Keratinocyte (primary cell): Measurements from ENCODE around the gene FAM20C. TPM values are rescaled to one million over a fixed set of nuclear protein-coding genes. Genes with fewer than 3 reads are reported as not detected.
"Not testable (repeated sequence)": the region's sequence is repeated elsewhere in the genome, so short reads cannot be mapped to it uniquely, and the experiment has no call there.

Source experiments
- DNase-seq: peaks from one replicate; pipeline ENCODE4 v3.0.0-alpha.2; 2011; ENCODE audit warnings: low read depth, missing footprints, low spot score
- FAIRE-seq: peaks from 2 replicates; lab custom pipeline; 2011; peaks lifted over from hg19 to GRCh38; lab: Jason Lieb, UNC
- H2AFZ ChIP-seq: 2 replicates; pipeline ENCODE4 v1.6.0; 2012; ENCODE audit warnings: low read length, control low read depth, inconsistent platforms; ENCODE audit not compliant: control insufficient read depth
- H3K27ac ChIP-seq: 2 replicates; pipeline ENCODE4 v1.5.1; 2011; ENCODE audit warnings: low read length; ENCODE audit not compliant: control insufficient read depth, insufficient read depth
- H3K27me3 ChIP-seq: 3 replicates; pipeline ENCODE4 v1.6.0; 2011; ENCODE audit warnings: low read length; ENCODE audit not compliant: control insufficient read depth, insufficient read depth; ENCODE audit errors: extremely low read depth
- H3K36me3 ChIP-seq, 2 experiments: 2 replicates in 1 of 2; 3 replicates in 1 of 2; pipeline ENCODE4 v1.5.1; 2011; ENCODE audit warnings: low read length in 2 of 2, mild to moderate bottlenecking in 1 of 2; ENCODE audit not compliant: control insufficient read depth in 2 of 2, insufficient read depth in 2 of 2; ENCODE audit errors: extremely low read depth in 1 of 2
- H3K4me1 ChIP-seq: 3 replicates; pipeline ENCODE4 v1.5.1; 2011; ENCODE audit warnings: low read length; ENCODE audit not compliant: control insufficient read depth, insufficient read depth; ENCODE audit errors: extremely low read depth
- H3K4me2 ChIP-seq: 3 replicates; pipeline ENCODE4 v1.6.0; 2011; ENCODE audit warnings: low read depth, low read length; ENCODE audit not compliant: control insufficient read depth, insufficient read depth; ENCODE audit errors: extremely low read depth
- H3K4me3 ChIP-seq, 3 experiments: fragments of 200-600 bp in 1 of 3; sonication (generic) in 1 of 3; 2 replicates in 2 of 3; 3 replicates in 1 of 3; pipeline ENCODE4 v1.5.1; 2011 to 2016; ENCODE audit warnings: low read length in 3 of 3, mild to moderate bottlenecking in 3 of 3, control low read depth in 2 of 3, inconsistent platforms in 1 of 3, low read depth in 1 of 3, mixed read lengths in 1 of 3, mixed run types in 1 of 3, moderate library complexity in 1 of 3; ENCODE audit not compliant: control insufficient read depth in 2 of 3, insufficient read depth in 2 of 3; ENCODE audit errors: extremely low read depth in 1 of 3
- H3K79me2 ChIP-seq: 2 replicates; pipeline ENCODE4 v1.6.0; 2012; ENCODE audit warnings: low read length; ENCODE audit not compliant: control insufficient read depth, insufficient read depth
- H3K9ac ChIP-seq: 3 replicates; pipeline ENCODE4 v1.6.0; 2011; ENCODE audit warnings: low read length; ENCODE audit not compliant: control insufficient read depth, insufficient read depth; ENCODE audit errors: extremely low read depth
- H3K9me1 ChIP-seq: 3 replicates; pipeline ENCODE4 v1.6.0; 2011; ENCODE audit warnings: low read length; ENCODE audit not compliant: control insufficient read depth, insufficient read depth; ENCODE audit errors: extremely low read depth
- H3K9me3 ChIP-seq: 2 replicates; pipeline ENCODE4 v1.5.1; 2012; ENCODE audit warnings: low read depth, low read length; ENCODE audit not compliant: control insufficient read depth
- H4K20me1 ChIP-seq: 3 replicates; pipeline ENCODE4 v1.6.0; 2011; ENCODE audit warnings: low read length; ENCODE audit not compliant: control insufficient read depth, insufficient read depth; ENCODE audit errors: extremely low read depth
- CTCF ChIP-seq, 3 experiments: IDR thresholded peaks in 1 of 3; conservative IDR thresholded peaks in 1 of 3; optimal IDR thresholded peaks in 1 of 3; 2 replicates in 2 of 3; 3 replicates in 1 of 3; pipeline versions ENCODE3 to v1.5.1; 2011; ENCODE audit warnings: low read length in 3 of 3, mild to moderate bottlenecking in 3 of 3, moderate library complexity in 2 of 3, control low read depth in 1 of 3, inconsistent platforms in 1 of 3; ENCODE audit not compliant: insufficient read depth in 2 of 3; ENCODE audit errors: extremely low read depth in 1 of 3
- EZH2 ChIP-seq: IDR thresholded peaks from one replicate; pipeline ENCODE4 v1.6.1; 2012; ENCODE audit warnings: inconsistent platforms, mild to moderate bottlenecking, low read length, moderate library complexity
- dilution Hi-C: fragments of 300-500 bp; cut with MboI; formaldehyde crosslinking; loops from one replicate; pipeline ENCODE4 v1.7.0; 2020; ENCODE audit warnings: low sequenced_read_pairs; ENCODE audit not compliant: extremely low pct_ligation_motif_present
- polyA plus RNA-seq, 5 experiments: library from polyadenylated mRNA; depleted of rRNA in 3 of 5; stranded (reverse) in 3 of 5; stranded (forward) in 1 of 5; unstranded in 1 of 5; fragments of >200 nt; gene quantifications; 1 replicate in 1 of 5; 2 replicates in 3 of 5; 3 replicates in 1 of 5; pipeline versions ENCODE4 v1.2.1 to v1.2.3, GENCODE V29; 2011 to 2012; ENCODE audit warnings: missing spikeins in 2 of 5, low read depth in 1 of 5, low replicate concordance in 1 of 5

Gene FAM20C
- polyA plus RNA-seq, 1 donor (not counting 4 experiments of a cell fraction or from before 2014, with no cell fraction given) = 3.8 TPM

GRCh38 chr7:204326-204725, 12.0 kb downstream of the FAM20C start:
- Histone ChIP-seq H3K9ac (no peak overlapping the region), H2AFZ (no peak overlapping the region), H3K27me3 (no peaks in the 10 kb centered on the region), H3K79me2 (no peaks in the 10 kb centered on the region), H3K9me3 (peaks cover 6% of the 10 kb centered on the region), H3K36me3 (peaks cover 3 to 5% of the 10 kb centered on the region in 2 experiments), H3K9me1 (no peaks in the 10 kb centered on the region), H3K27ac (no peak overlapping the region), H4K20me1 (no peaks in the 10 kb centered on the region), H3K4me1 (no peaks in the 10 kb centered on the region), H3K4me2 (no peak overlapping the region), H3K4me3 (no peak overlapping the region)
- dilution Hi-C loops = no loop called here
- FAIRE-seq (no peak), DNase-seq (no peak)
- no peak for TF ChIP-seq EZH2
- no peak for TF ChIP-seq CTCF (optimal IDR thresholded peaks at IDR 0.05 in 1 of 3, IDR thresholded peaks at IDR 0.05 in 1 of 3, conservative IDR thresholded peaks at IDR 0.05 in 1 of 3; ENCODE audit: extremely low read depth in 1 of 3, insufficient read depth in 2 of 3, low read length in 3 of 3)

- no peak overlapping the region for H2AFZ ChIP-seq
- dilution Hi-C loops = no loop called here
- H3K79me2 ChIP-seq = no peaks in the 10 kb centered on the region
- H4K20me1 ChIP-seq = no peaks in the 10 kb centered on the region
- peaks cover 0 to 6% of the 10 kb centered on the region in 2 experiments for H3K36me3 ChIP-seq
- no peak overlapping the region for H3K9ac ChIP-seq
- DNase-seq (no peak), FAIRE-seq (no peak)
- no peaks in the 10 kb centered on the region for H3K9me1 ChIP-seq
- H3K27ac ChIP-seq = no peak overlapping the region
- no peaks in the 10 kb centered on the region for H3K27me3 ChIP-seq
- TF ChIP-seq CTCF (optimal IDR thresholded peaks at IDR 0.05 in 1 of 3, IDR thresholded peaks at IDR 0.05 in 1 of 3, conservative IDR thresholded peaks at IDR 0.05 in 1 of 3; ENCODE audit: extremely low read depth in 1 of 3, insufficient read depth in 2 of 3, low read length in 3 of 3) (no peak), EZH2 (no peak)
- no peaks in the 10 kb centered on the region for H3K4me1 ChIP-seq
- no peak overlapping the region for H3K4me2 ChIP-seq
- peaks cover 6% of the 10 kb centered on the region for H3K9me3 ChIP-seq
- H3K4me3 ChIP-seq = no peak overlapping the region
Observed at GRCh38 chr7:205115-206010, 13.0 kb downstream of the FAM20C start.

GRCh38 chr7:206351-206750, 14.0 kb downstream of the FAM20C start:
- dilution Hi-C loops, H3K79me2 ChIP-seq, FAIRE-seq, H3K9ac ChIP-seq, H2AFZ ChIP-seq, H3K9me3 ChIP-seq, H3K4me2 ChIP-seq, H3K9me1 ChIP-seq, H3K4me3 ChIP-seq, H3K27me3 ChIP-seq, H4K20me1 ChIP-seq, H3K4me1 ChIP-seq, H3K27ac ChIP-seq, DNase-seq, H3K36me3 ChIP-seq: not testable (repeated sequence)
